VCaP (cell line): ENCODE measurements around the gene ZNF664.
A peak's percentile ranks its signal among the peaks of the same experiment; 100 is the strongest.

Experiments used
- H3K27ac ChIP-seq: fragments of 450-650 bp; 2 replicates; pipeline ENCODE4 v1.5.1; 2017
- CTCF ChIP-seq: fragments of 450-650 bp; conservative IDR thresholded peaks from 2 replicates; pipeline ENCODE4 v1.5.1; 2017; ENCODE audit warnings: mild to moderate bottlenecking, moderate library complexity

The ZNF664 gene

GRCh38 chr12:124031058-124031457 is 58.0 kb downstream of the ZNF664 start:
- TF ChIP-seq CTCF: no peak
- no peak overlapping the region for H3K27ac ChIP-seq

GRCh38 chr12:124032265-124032886 is 59.4 kb downstream of the ZNF664 start:
- H3K27ac ChIP-seq: no peak overlapping the region
- peak; percentile 97 for TF ChIP-seq CTCF

DNA sequence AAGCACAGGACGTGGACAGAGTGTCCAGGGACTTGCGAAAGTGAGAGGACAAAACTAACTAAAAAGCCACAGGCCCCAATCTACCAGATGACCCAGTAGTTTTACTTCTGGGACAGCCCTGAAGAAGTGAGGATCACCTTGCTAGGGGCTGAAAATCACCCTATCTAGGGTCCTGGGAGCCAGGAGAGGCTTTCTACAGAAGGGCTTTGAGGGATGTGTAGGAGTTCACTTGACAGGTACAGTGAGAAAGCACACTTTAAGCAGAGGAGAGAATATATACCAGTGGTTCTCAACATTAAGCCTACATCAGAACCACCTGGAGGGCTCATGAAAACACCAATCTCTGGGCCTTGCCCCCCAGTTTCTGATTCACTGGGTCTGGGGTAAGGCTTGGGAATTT is 60.8 kb downstream of the ZNF664 start:
- H3K27ac ChIP-seq: no peak overlapping the region
- TF ChIP-seq CTCF: no peak

DNA sequence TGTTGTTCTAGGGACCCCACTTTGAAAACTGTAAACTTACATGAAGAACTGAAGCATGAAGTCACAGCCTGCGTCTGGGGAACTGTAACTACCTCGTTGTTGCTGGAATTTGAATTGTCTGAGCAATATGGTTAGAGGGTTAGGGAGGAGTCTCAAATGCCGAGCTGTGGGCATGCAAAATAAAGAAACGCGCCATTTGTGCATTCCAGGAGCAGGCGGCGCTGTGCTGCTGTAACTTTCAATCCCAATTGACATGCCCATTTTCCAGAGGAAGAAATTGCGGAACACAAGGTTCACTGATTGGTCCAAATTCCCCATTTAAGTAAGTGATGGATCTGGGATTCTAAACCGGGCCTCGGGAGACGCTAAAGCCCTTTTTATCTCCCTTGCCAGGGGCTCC is 61.3 kb downstream of the ZNF664 start:
- no peak for TF ChIP-seq CTCF
- no peak overlapping the region for H3K27ac ChIP-seq

GRCh38 chr12:124035163-124035562 is 62.1 kb downstream of the ZNF664 start:
- no peak overlapping the region for H3K27ac ChIP-seq
- no peak for TF ChIP-seq CTCF

DNA sequence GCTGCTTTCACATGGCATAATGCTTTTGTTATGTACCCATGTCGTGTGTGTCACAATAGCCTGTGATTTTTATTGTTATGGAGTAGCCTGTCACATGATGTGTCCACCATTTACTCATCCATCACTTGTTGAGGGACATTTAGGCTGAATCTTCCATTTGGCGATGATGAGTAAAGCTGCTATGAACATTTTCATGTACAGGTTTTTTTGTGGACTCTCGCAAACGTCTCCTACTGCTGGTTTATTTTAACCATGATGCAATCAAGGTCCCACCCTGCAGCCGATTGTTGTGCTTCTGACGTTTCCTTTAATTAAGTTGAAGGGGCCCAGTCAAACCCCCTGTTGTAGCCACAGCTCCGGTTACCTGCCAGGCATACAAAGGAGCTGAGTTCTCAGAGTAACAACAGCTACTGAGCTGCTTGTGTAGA is 63.2 kb downstream of the ZNF664 start:
- H3K27ac ChIP-seq: no peak overlapping the region
- TF ChIP-seq CTCF: no peak

DNA sequence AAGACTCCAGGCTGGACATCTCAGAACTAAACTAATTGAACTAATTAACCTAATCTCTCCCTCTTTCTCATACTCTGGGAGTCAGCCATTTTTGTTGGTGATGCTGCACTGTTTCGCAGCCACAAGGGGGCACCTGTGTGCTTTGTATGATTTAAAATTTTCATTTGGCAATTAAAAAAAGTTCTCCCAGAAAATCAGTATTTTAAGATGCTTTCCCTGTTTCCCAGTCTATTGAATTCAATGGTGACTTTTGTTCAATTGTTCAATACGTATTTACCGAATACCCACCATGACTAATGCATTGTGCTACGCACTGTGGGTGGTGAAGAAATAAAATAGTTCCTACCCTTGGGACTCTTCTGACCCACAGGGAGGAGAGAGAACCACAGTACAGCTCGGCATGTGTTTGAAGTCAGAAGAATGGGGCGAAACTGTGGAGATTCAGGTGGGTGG is 63.7 kb downstream of the ZNF664 start:
- no peak overlapping the region for H3K27ac ChIP-seq
- TF ChIP-seq CTCF: peak; percentile 95
